K562 (cell line): ENCODE results near the gene ABHD14A. TPM values are rescaled to one million over a fixed set of nuclear protein-coding genes. Genes with fewer than 3 reads are reported as not detected.

Experiments used
- ATAC-seq: fragments of 200-7000 bp; cut with Tn5 transposase; 3 replicates; pipeline ENCODE4 v1.9.1; 2020; ENCODE audit warnings: moderate library complexity
- BruUV-seq: library from RNA; stranded (reverse); fragments of 400-500 nt; replicated peaks from 2 replicates; lab custom pipeline; 2021; lab: Mats Ljungman, UMichigan
- CTCF ChIA-PET: fragments of 300-600 bp; formaldehyde crosslinking; extraction: SDS; loops from one replicate; lab custom pipeline; 2021; ENCODE audit warnings: low intra/inter-chr PET ratio; lab: Yijun Ruan, JAX
- POLR2A ChIA-PET: fragments of 300-600, 350-650 bp; sonication (Branson Sonifier 250); formaldehyde crosslinking; extraction: SDS; loops from one replicate; lab custom pipeline; 2021; ENCODE audit warnings: antibody characterized with exemption, inconsistent platforms; lab: Yijun Ruan, JAX
- DNase-seq, 4 experiments: peaks; one replicate each; pipeline versions ENCODE4 v3.0.0 to v3.0.0-alpha.2; 2011 to 2018; ENCODE audit warnings: low spot score in 3 of 4, mixed read lengths in 3 of 4; ENCODE audit errors: extremely low read depth in 1 of 4
- FAIRE-seq: peaks from 2 replicates; lab custom pipeline; 2011; peaks lifted over from hg19 to GRCh38; lab: Jason Lieb, UNC
- H2AFZ ChIP-seq: 2 replicates; pipeline ENCODE4 v1.6.0; 2011; ENCODE audit warnings: low read depth, low read length, control low read depth, inconsistent platforms
- H3K27ac ChIP-seq: fragments of 200-600 bp; 3 replicates; pipeline ENCODE4 v1.8.0; 2011; ENCODE audit warnings: low read depth, mild to moderate bottlenecking, control low read depth, inconsistent platforms, low read length, moderate library complexity, mixed read lengths; ENCODE audit errors: extremely low read depth
- H3K27me3 ChIP-seq, 2 experiments: fragments of 300-600 bp in 1 of 2; 2 replicates in 1 of 2; 3 replicates in 1 of 2; pipeline versions ENCODE4 v1.6.0 to v1.8.0; 2011; ENCODE audit warnings: inconsistent platforms in 2 of 2, low read length in 2 of 2, mild to moderate bottlenecking in 1 of 2, mixed read lengths in 1 of 2, moderate library complexity in 1 of 2; ENCODE audit not compliant: control insufficient read depth in 2 of 2, insufficient read depth in 2 of 2
- H3K36me3 ChIP-seq: fragments of 300-600 bp; 3 replicates; pipeline ENCODE4 v1.8.0; 2011; ENCODE audit warnings: mild to moderate bottlenecking, low read length, inconsistent platforms; ENCODE audit not compliant: control insufficient read depth, insufficient read depth
- H3K4me1 ChIP-seq, 2 experiments: fragments of 200-600 bp in 1 of 2; replicated peaks in 1 of 2; 2 replicates in 1 of 2; 3 replicates in 1 of 2; pipeline versions ENCODE4 v1.5.1 to v1.8.0; 2011; ENCODE audit warnings: inconsistent platforms in 2 of 2, low read length in 2 of 2, mild to moderate bottlenecking in 1 of 2, mixed read lengths in 1 of 2, moderate library complexity in 1 of 2; ENCODE audit not compliant: control insufficient read depth in 2 of 2, insufficient read depth in 2 of 2
- H3K4me2 ChIP-seq: 2 replicates; pipeline ENCODE4 v1.6.1; 2011; ENCODE audit warnings: low read length, control low read depth, inconsistent platforms, mixed read lengths; ENCODE audit not compliant: insufficient read depth
- H3K4me3 ChIP-seq: fragments of 200-600 bp; sonication (generic), shearing (Covaris generic); 2 replicates; pipeline ENCODE4 v1.5.1; 2016; ENCODE audit warnings: control low read depth, inconsistent platforms
- H3K79me2 ChIP-seq: fragments of 200-600 bp; 3 replicates; pipeline ENCODE4 v1.8.0; 2011; ENCODE audit warnings: low read length, inconsistent platforms; ENCODE audit not compliant: control insufficient read depth, insufficient read depth
- H3K9ac ChIP-seq, 2 experiments: 2 replicates each; pipeline versions ENCODE4 v1.6.0 to v1.6.1; 2011; ENCODE audit warnings: low read depth in 2 of 2, low read length in 2 of 2, control low read depth in 1 of 2, inconsistent platforms in 1 of 2, mild to moderate bottlenecking in 1 of 2, mixed read lengths in 1 of 2; ENCODE audit not compliant: insufficient read depth in 1 of 2
- H3K9me1 ChIP-seq: one replicate; pipeline ENCODE4 v1.6.0; 2011; ENCODE audit warnings: inconsistent platforms, mild to moderate bottlenecking, low read length, moderate library complexity; ENCODE audit not compliant: control insufficient read depth, insufficient read depth
- H3K9me3 ChIP-seq: replicated peaks from 2 replicates; pipeline ENCODE4 v1.5.1; 2011; ENCODE audit warnings: low read depth, low read length, inconsistent platforms; ENCODE audit not compliant: control insufficient read depth, insufficient read depth
- H4K20me1 ChIP-seq: replicated peaks from 2 replicates; pipeline ENCODE4 v1.6.1; 2011; ENCODE audit warnings: low read length, inconsistent platforms, mixed read lengths; ENCODE audit not compliant: control insufficient read depth, insufficient read depth
- ATF4 ChIP-seq: fragments of 450-650 bp; formaldehyde crosslinking; IDR thresholded peaks from 2 replicates; pipeline ENCODE4 v1.4.0; 2022; ENCODE audit warnings: mild to moderate bottlenecking, moderate library complexity
- EGR1 ChIP-seq: fragments of 450-650 bp; conservative IDR thresholded peaks from 2 replicates; pipeline ENCODE4 v1.6.1; 2017; ENCODE audit warnings: mild to moderate bottlenecking
- FOXP1 ChIP-seq: sonication (generic); formaldehyde crosslinking; IDR thresholded peaks from 2 replicates; pipeline ENCODE4 v1.8.0; 2022; ENCODE audit warnings: mild to moderate bottlenecking, missing genetic modification reagents
- KHSRP ChIP-seq: fragments of 450-650 bp; IDR thresholded peaks from 2 replicates; pipeline ENCODE4 v1.6.1; 2017
- NFIX ChIP-seq: fragments of 250-450 bp; sonication (Bioruptor Pico); IDR thresholded peaks from 2 replicates; pipeline ENCODE4 v1.4.0; 2020; ENCODE audit warnings: low read depth, mild to moderate bottlenecking, moderate library complexity
- NFXL1 ChIP-seq: fragments of 450-650 bp; formaldehyde crosslinking; IDR thresholded peaks from 2 replicates; pipeline ENCODE4 v1.4.0; 2021; ENCODE audit warnings: mild to moderate bottlenecking
- SIN3A ChIP-seq, 2 experiments: fragments of 150-350 bp in 1 of 2; IDR thresholded peaks; 2 replicates each; pipeline ENCODE4 v1.6.1; 2011 to 2016; ENCODE audit warnings: borderline replicate concordance in 2 of 2, low read depth in 2 of 2, low read length in 2 of 2, mild to moderate bottlenecking in 2 of 2, moderate library complexity in 2 of 2; ENCODE audit not compliant: control insufficient read depth in 1 of 2
- SMARCB1 ChIP-seq: IDR thresholded peaks from 2 replicates; pipeline ENCODE4 v1.6.1; 2011; ENCODE audit warnings: improper control_type of control experiment, low read depth; ENCODE audit not compliant: insufficient read length
- STAG1 ChIP-seq: sonication (generic); formaldehyde crosslinking; IDR thresholded peaks from 2 replicates; pipeline ENCODE4 v1.5.0; 2020; ENCODE audit warnings: missing genetic modification reagents, borderline replicate concordance
- ZFP30 ChIP-seq: fragments of 250-450 bp; sonication (Bioruptor Pico); IDR thresholded peaks from 2 replicates; pipeline ENCODE4 v1.8.0; 2022; ENCODE audit warnings: moderate library complexity, mild to moderate bottlenecking, inconsistent platforms, borderline replicate concordance
- WGBS: fragments of 100-300 bp; shearing (Covaris generic); methylation state at CpG from one replicate; pipeline ENCODE4 v1.1.6; 2016; ENCODE audit warnings: low coverage, mixed read lengths; ENCODE audit not compliant: insufficient coverage; ENCODE audit errors: missing lambda C conversion rate; 5-methylcytosine and 5-hydroxymethylcytosine counted together
- in situ Hi-C: fragments of 300-500 bp; cut with MboI; formaldehyde crosslinking; loops from 4 replicates; pipeline ENCODE4 v1.15.0; 2018; ENCODE audit warnings: inconsistent platforms, mixed read lengths
- intact Hi-C: fragments of 100-400 bp; cut with micrococcal nuclease; formaldehyde crosslinking; loops from 2 replicates; pipeline ENCODE4 v1.14.2; 2022
- polyA plus RNA-seq, 8 experiments: library from polyadenylated mRNA; depleted of rRNA in 4 of 8; stranded (reverse) in 5 of 8; unstranded in 3 of 8; fragments of >200 nt; fragmentation: Nextera tagmentation in 2 of 8; fragmentation: Illumina TruSeq in 1 of 8; extraction: Ambion mirVana in 2 of 8; extraction: Trizol in 1 of 8; gene quantifications; 2 replicates each; pipeline versions ENCODE4 v1.2.1 to v1.2.3, GENCODE V29; 2011 to 2014; ENCODE audit warnings: inconsistent platforms in 1 of 8, missing spikeins in 1 of 8
- total RNA-seq, 7 experiments: library from RNA; depleted of rRNA in 6 of 7; stranded (reverse); fragments of >200 nt in 6 of 7; fragmentation: Illumina TruSeq in 2 of 7; extraction: Trizol in 2 of 7; gene quantifications; 2 replicates each; pipeline versions ENCODE4 v1.2.1 to v1.2.3, GENCODE V29; 2011 to 2021; ENCODE audit warnings: low replicate concordance in 1 of 7

Gene ABHD14A
- total and polyA plus RNA-seq, 9 of the 15 experiments (the other 6 are each of a cell fraction or from before 2014, with no cell fraction given) = 0.90 to 10.5 (median 8.3) TPM

GRCh38 chr3:51948016-51948580 lies 26.8 kb upstream of the ABHD14A start:
- ATAC-seq (no peak), FAIRE-seq (no peak), DNase-seq (no peak)
- no peaks in the 10 kb centered on the region for H4K20me1 ChIP-seq
- H3K36me3 ChIP-seq = no peaks in the 10 kb centered on the region
- no peaks in the 10 kb centered on the region for H3K9me3 ChIP-seq
- no peaks in the 10 kb centered on the region for H3K9me1 ChIP-seq
- peaks cover 3 to 11% of the 10 kb centered on the region in 2 experiments; a peak in 3 of 5 replicates for H3K4me1 ChIP-seq
- in situ Hi-C loops (no loop called here), intact Hi-C loops (no loop called here)
- H3K79me2 ChIP-seq = no peaks in the 10 kb centered on the region
- 0 out of 4 replicates have a peak overlapping the region, but pooled peaks of 1 of the 2 experiments have one; percentile 45 for H3K9ac ChIP-seq
- no peak overlapping the region for H2AFZ ChIP-seq
- 60% methylated on average over 9 of the region's 10 CpGs for WGBS
- H3K4me2 ChIP-seq = no peak overlapping the region
- ChIA-PET POLR2A (interaction anchor here (0.5 to 1.5 kb wide), 4 partner anchors 13 to 65 kb away, joined by 3 to 4 read pairs (median 3); partner anchors contain the start of gene ABHD14B), CTCF (no interaction called here)
- BruUV-seq = no TSS peak
- H3K4me3 ChIP-seq = no peak overlapping the region
- no peaks in the 10 kb centered on the region for H3K27me3 ChIP-seq
- TF ChIP-seq KHSRP = no peak
- TF ChIP-seq NFIX (CRISPR knock-in tag) = no peak
- no peak for TF ChIP-seq SMARCB1
- TF ChIP-seq ATF4 (CRISPR knock-in tag) = no peak
- TF ChIP-seq SIN3A (IDR thresholded peaks at IDR 0.05; ENCODE audit: borderline replicate concordance in 2 of 2, control insufficient read depth in 1 of 2, low read depth in 2 of 2, low read length in 2 of 2) = no peak
- TF ChIP-seq ZFP30 (CRISPR knock-in tag) = no peak
- TF ChIP-seq EGR1 = no peak
- no peak for TF ChIP-seq FOXP1
- TF ChIP-seq STAG1 (CRISPR knock-in tag) = no peak
- no peak for TF ChIP-seq NFXL1 (CRISPR knock-in tag)
- H3K27ac ChIP-seq = no peak overlapping the region
